NCI-H1092 treated with DMSO at 0.1 percent for 48 hours (cell line): ENCODE measurements around the gene EFL1.
A peak's percentile ranks its signal among the peaks of the same experiment; 100 is the strongest.
"Not testable (repeated sequence)": the region's sequence is repeated elsewhere in the genome, so short reads cannot be mapped to it uniquely, and the experiment has no call there.

Experiments used
- DNase-seq: peaks from one replicate; lab custom pipeline; 2025; lab: John Stamatoyannopoulos, UW

Gene EFL1

DNA sequence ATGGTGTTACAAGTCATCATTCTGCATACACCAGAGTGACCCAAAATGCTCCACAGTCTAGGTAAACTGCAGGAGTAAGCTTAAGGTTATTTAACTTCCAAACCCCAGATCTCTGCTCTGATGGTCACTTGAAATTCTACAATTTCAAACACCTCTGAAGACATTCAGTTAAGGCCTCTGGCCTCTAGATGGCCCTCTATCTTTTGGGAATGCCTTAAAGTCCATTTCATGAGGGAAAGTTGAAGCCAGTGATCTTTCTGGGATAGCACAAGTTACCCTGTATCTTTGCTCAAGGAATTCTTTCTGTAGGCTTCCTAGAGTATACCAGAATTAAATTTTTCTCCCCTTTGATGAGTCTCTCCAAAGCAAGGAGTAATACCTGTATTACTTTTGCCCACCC lies 18.7 kb upstream of the EFL1 start:
- DNase-seq, result not testable (repeated sequence)

DNA sequence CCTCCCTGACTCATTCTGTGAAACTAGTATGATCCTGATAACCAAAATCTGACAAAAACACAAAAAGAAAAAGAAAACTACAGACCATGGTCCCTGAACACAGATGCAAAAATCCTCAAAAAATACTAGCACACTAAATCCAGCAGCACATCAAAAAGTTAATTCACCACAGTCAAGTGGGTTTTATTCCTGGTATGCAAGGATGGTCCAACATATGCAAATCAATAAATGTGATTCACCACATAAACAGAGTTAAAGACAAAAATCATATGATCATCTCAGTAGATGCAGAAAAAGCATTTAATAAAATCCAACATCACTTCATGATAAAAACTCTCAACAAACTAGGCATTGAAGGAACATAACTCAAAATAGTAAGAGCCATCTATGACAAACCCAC lies 12.9 kb upstream of the EFL1 start:
- DNase-seq, result no peak

DNA sequence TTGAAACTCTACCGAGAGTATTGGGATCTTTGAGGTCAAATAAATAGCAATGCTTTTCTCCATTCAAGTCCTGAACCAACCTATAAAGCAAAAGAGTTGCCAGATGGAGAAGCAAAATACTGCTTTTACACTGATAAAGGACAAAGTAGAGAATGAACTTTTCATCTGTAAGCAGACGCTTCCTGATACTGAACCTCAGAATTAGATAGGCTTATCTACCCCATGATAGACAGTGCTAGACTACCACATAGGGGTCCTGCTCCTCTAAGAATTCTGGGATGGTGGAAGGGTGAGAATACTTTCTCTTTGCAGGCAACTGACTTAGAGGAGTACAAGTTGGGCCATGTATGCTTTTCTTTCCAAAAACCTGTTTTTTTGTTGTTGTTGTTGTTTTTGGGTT lies 9.6 kb upstream of the EFL1 start:
- no peak for DNase-seq

DNA sequence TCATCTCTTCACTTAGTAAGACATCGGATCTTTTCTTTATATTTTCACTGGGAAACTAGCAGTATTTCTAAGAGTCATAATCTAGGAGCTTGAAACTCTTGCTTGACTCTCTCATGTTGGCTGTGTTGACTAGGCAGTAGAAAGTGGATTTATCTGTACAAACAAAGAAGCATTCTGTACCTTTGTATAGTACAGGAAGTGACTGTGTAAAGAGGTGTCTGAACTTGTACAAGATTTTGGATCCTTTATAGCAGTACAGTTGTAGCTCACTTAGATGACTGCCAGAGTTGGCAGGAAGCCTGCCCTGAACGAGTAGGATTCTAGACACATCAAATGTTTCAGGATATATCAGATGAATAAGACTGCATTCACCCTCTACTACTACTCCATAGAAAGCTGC lies 5.9 kb upstream of the EFL1 start:
- not testable (repeated sequence) for DNase-seq

DNA sequence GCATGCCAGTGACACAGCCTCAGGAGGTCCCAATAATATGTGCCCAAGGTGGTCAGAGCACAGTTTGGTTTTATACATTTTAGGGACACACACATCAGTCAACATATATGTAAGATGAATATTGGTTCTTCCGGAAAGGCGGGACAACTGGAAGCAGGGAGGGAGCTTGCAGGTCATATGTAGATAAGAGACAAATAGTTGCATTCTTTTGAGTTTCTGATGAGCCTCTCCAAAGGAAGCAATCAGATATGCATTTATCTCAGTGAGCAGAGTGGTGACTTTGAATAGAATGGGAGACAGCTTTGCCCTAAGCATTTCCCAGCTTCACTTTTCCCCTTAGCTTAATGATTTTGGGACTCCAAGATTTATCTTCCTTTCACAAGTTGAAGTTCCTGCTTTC lies 4.6 kb upstream of the EFL1 start:
- DNase-seq, result not testable (repeated sequence)

DNA sequence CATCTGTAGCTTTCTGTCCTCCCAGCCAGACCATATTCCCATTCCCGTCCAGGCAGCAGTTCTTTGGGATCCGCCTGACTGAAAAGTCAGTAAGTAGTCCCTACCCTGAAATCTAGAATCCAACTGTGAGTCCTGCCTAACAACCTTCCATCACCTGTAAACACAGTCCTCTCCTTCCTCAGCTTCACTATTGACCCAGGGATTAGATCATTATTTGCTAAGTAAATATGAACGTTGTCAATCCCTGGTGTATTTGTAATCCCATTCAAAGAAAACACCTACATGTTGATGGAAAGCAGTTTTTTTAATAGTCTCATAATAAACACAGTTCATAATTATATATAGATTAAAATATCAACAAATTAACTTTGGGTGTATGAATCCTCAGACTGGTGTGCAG lies 816 bp upstream of the EFL1 start:
- DNase-seq, result peak; percentile 29

DNA sequence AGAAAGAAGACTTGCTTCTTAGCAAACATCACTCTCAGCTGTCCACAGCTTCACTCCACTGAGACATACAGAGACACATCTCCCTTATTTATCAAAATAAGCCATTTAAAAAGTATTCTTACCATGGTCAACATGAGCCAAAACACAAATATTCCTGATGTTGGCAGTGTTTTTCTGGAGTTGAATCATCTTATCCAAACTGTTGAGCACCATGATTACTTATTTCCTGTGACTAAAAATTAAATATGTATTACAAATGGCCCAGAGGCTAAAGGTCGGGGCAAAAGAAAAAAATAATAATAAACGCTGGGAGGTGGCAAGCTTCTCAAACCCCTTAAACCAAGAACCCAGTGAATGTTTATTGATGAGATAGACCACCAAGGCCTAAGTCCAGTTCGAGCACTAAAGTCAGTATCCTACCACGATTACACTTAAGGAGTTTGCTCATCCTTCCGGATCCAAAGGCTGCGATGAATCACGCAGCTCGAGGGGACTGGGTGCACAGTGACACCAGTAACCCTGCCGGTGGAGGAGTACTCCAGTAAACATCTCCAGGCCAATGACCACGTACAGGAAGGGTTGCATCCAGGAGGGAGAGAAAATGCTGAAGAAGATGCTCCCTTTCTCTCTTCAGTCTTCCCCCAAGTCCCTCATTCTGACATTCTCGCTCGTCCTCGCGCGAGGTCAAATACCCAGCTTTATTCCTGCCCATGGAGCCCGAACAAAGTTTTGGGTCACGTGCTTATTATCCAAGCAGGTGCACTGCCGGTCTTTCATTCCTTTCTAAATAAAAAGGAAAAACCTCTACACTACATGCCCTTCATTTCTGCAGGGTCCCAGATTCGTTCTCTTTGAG lies 740 bp downstream of the EFL1 start:
- not testable (repeated sequence) for DNase-seq

DNA sequence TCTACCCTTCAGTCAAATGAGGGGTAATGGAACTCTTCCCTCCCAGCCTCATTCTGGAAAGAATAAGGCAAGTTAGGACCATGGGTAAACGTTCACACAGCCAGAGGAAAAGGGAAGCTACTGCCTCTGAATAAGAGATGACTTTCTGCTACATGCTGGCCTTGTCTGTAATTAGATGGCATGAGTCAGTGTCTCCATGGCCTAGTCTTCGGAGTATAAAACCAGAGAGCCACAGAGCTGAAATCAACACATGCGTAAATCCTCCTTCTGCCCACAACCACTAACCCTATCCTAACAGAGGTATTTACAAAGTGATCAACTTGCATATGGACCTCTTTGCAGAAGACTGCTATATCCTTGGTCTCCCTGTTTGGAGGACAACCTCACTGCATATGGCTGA lies 14.3 kb downstream of the EFL1 start:
- DNase-seq, result not testable (repeated sequence)

DNA sequence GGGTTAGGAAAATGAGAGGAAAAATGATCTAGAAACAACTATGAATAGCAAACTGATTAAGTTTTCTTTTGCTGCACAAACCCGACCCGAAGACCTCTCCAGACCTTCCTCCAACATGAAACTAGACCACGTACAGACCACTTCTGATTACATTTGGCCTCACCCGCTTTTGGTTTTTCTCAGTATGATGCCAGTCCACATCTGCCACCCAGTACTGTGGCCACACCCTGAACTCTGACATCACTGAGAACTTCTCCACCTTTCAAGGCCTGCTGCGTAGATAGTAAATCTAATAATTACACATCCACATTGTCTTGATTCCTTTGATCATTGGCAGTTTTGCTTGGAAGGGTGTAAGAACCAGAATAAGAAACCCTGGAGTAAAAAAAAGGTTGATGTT lies 16.6 kb downstream of the EFL1 start:
- DNase-seq, result not testable (repeated sequence)

DNA sequence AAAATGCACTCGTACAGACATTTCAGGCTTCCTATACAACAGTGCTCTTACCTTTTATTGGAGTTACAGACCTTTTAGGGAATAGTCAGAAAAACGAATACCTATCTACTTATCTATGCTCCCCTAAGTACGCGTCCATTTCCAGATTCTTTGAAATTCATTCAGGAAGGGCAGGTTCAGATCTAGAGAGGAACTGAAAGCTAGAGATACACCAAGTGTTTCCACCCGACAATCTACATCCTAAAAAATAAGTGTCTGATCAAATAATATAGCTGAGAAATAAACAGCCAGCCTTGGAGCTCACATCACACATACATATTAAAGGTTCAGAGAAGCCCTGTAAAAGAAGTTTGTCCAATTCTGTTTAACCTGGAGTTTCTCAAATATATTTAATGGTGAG lies 18.9 kb downstream of the EFL1 start:
- not testable (repeated sequence) for DNase-seq

DNA sequence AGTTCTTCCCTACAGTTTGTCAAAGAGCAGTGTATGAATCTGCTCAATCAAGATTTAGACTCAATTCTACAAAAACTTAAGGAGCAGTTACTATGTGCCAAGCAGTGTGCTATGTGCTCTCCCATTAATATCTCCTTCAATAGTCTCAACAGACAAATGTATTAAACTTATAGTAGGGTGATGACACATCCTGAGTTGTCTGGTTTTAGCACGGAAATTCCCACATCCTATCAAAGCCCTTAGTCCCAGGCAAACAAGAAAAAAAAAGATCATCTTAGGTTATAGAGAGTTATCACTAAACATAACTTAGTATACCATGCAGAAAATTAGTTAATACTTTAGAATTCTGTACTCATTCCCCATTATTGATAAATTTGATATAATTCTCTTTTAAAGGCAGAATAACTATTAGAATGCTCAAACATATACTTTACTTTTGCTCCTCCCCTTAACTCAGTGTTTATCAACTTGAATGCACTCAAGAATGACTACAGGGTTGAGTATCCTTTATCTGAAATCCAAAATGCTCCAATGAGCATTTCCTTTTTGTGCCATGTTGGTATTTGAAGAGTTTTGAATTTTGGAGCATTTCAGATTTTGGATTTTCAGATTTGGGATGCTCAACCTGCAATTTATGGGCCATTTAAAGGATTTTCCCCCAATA lies 20.6 kb downstream of the EFL1 start:
- not testable (repeated sequence) for DNase-seq

DNA sequence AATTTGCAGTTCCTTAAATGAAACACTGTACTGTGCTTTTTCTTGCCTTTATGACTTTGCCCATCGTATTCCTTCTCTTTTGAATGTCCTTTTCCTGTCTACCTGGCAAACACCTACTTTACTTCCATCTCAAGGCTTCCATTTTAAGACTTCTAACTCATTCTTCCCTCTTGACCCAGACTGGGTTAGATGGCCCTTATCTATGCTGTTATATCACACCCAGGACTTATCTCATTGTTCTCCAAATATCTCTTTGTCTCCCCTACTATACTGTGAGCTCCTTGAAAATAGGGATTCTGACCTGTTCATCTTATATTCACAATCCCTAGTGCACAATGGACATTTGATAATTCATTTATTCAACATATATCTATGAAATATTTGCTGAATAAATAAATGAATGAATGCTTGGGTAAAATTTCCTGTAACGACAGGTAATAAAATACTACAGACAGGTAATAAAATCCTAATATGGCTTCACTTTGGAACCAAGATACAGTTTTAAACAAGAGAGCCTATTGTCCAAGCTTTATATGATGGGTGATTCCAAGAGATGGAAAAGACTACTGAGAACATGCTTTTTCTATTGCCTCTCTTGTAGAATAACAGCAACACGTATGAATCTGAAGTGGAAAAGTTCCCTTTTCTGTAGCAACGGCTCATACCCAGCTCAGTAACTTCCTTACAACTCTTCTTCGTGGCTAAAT lies 22.7 kb downstream of the EFL1 start:
- no peak for DNase-seq

DNA sequence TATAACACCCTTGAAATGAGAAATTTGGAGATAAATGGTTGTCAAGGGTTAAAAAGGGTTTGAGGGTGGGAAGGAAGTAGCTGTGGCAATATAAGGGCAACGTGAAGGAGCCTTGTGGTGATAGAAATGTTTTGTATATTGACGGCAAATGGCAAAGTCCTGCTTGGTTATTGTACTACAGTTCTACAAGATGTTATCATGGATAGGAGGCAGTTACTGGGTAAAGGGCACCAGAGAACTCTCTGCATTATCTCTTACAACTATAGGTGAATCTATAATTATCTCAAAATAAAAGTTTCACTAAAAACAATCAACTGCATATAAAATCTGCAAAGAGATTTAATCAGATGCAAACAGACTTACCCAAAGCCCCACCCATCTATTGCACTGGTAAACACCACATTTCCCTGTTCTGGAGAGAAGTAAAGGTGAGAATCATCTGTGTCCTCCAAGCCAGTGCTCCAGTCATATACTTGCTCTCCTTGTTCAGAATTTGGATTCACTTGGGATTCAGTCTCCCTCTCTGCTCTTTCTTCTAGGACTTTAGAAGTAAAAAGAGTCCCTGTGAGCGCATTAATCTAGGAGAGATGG lies 24.5 kb downstream of the EFL1 start:
- not testable (repeated sequence) for DNase-seq

DNA sequence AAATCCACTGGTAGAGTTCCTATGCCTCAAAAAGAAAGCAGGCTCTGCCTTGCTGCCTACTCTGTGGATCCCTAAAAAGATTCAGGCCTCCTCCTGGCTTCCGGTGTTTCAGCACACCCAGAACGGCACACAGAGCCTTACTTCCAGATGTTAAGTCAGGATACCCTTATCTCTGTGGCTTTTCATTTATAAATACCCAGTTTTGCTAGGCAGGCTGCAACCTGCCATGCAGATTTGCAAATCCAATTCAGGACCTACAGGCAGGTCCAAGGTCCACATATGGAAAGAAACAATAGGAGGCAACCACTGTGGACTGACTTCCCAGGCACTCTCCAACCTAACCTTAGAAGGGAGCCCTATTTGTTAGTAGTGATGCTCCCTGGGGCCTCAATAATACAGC lies 30.7 kb downstream of the EFL1 start:
- DNase-seq, result no peak

DNA sequence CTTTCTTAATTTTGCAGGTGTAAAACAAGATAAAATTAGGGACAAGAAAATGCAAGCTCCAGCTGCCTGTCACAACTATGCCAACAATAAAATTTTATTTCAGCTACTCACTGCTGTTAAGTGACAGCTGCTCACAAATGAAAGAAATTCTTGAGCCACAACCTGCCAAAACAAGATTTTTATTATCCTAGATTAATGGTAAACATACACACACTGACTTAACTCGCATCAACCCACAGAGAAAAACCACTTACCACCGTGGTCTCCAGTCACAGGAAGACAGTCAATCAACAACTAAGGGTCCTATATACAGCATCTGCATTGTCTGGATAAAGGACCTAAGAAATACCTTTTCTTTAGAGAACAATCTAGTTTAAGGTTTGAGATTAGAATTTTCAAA lies 31.3 kb downstream of the EFL1 start:
- DNase-seq, result no peak

DNA sequence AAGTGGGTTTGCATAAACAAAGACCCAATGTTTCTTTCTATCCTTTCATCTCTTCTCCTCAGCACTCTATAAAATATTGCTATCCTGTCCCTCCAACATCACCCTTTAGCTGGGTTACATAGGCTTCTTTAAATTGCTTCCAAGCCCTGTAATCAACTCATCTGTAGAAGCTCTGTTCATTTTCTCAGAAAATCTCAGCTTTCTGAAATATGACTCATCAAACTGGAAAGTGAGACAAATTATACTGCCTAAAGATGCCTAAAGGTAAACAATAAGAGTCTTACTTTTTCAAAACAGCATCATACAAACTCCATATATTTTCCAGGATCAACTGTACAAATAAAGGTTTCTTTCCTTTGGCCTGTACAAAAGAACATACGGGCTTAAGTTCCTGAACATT lies 33.8 kb downstream of the EFL1 start:
- DNase-seq, result no peak

DNA sequence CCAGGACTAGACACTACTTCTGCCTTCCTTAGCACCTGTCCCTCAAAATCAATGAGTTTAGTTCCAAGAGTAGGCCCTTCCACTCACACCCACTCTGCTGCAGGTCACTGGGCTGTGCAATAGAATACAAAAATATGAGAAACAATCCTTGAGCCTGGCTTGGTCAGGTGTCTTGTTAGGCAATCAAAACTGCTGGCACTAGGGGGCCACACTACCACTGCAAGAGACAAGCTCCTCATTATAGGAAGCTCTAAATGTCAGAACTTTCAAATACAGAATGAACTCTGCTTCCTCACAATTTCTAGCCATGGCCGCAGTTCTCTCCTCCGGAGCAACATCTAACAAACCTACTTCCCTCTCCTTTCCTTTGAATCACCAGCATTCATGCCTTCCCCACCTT lies 41.0 kb downstream of the EFL1 start:
- not testable (repeated sequence) for DNase-seq

DNA sequence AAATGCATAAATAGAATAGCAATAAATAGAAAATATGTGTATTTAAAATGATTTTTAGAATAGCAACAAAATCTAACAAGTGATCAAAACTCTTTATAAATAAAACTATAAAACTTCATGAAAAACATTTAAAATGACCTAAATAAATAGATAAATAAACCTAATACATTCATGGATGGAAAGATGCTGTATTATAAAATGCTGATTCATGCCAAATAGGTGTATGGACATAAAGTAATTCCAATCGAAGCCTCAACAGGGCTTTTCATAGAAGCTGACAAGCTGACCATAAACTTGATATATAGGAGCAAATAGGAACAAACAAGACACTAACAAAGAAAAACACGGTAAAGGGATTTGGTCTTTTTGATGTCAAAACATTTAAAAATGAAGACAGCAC lies 46.4 kb downstream of the EFL1 start:
- DNase-seq, result not testable (repeated sequence)

DNA sequence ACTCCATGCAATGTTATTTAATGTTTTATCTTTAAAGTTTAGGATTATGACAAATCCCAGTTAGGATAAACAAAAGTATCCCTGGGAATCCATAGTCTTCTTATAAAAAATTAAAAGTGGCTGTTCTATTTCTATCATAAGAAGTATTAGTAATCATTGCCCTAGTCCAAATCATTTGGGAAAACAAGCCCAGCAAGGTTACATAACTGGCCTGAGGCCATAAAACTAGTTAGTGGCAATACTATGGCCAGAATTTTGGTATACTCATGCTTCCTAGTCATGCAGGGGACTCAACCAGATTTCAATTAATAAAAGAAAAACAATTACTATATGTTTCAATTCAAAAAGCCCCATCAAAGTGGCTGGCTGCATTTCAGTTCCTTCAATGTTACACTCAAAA lies 50.3 kb downstream of the EFL1 start:
- not testable (repeated sequence) for DNase-seq

DNA sequence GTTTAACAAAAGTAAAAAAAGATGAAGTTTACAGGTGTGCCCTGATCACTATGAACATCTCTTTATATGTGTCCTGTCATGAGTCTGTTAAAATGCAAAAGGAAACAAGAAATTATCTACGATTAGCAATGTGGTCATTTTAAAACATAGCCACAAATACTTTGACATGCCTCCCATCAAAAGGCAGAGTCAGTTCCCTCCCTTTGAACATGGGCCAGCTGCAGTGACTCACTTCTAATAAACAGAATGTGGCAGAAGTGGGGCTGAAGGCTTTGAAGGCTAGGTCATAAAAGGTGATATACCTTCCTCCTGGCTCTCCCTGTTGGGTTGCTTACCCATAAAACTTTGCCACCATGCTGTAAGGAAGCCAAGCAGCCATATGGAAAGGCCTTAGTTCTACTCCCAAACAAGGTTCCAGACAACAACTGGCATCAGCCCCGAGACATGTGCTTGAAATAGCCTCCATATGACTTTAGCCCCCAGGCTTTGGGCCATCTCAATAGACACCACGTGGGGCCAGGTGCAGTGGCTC lies 52.4 kb downstream of the EFL1 start:
- DNase-seq, result not testable (repeated sequence)

DNA sequence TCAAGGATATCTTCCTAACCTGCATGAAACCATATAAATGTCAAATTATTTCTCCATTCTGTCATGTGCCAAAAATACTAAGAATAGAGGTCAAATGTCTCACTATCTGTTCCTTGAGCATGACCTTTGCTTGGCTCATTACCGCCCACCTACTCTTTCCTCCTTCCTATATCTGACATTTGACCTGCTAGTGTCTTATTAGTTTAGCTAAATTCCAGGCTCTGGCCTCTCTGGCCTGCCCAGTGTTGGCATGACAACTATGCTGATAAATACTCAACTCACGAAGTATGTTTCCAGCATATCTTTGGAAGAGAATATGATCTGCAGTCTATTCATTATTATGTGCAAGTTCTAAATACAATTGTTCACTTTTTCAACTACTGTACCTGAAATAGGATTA lies 58.0 kb downstream of the EFL1 start:
- DNase-seq, result not testable (repeated sequence)
